Transverse colon (tissue), 4 donors: ENCODE measurements around the gene NME9. TPM values are rescaled to one million over a fixed set of nuclear protein-coding genes. Genes with fewer than 3 reads are reported as not detected.

ENCODE experiments used
- DNase-seq: peaks from one replicate; pipeline ENCODE4 v3.0.0-alpha.2; 2019
- H3K27ac ChIP-seq, 4 donors: fragments of 200-600 bp; sonication (generic); 2 replicates each; pipeline ENCODE4 v1.5.1; 2016 to 2018; ENCODE audit warnings: inconsistent platforms in 4 of 4
- H3K27me3 ChIP-seq: fragments of 200-600 bp; sonication (generic); 2 replicates; pipeline ENCODE4 v1.5.1; 2017; ENCODE audit warnings: inconsistent platforms
- H3K36me3 ChIP-seq, 4 donors: fragments of 200-600 bp; sonication (generic); 2 replicates each; pipeline ENCODE4 v1.5.1; 2017 to 2019; ENCODE audit warnings: inconsistent platforms in 4 of 4
- H3K4me1 ChIP-seq, 4 donors: fragments of 200-600 bp; sonication (generic); 2 replicates each; pipeline ENCODE4 v1.5.1; 2017 to 2020; ENCODE audit warnings: inconsistent platforms in 4 of 4
- H3K4me3 ChIP-seq, 4 donors: fragments of 200-600 bp; sonication (generic); 1 replicate in 1 of 4; 2 replicates in 3 of 4; pipeline versions ENCODE4 v1.5.1 to v1.6.1; 2017 to 2019; ENCODE audit warnings: inconsistent platforms in 4 of 4
- H3K9me3 ChIP-seq, 2 donors: fragments of 200-600 bp; sonication (generic); 2 replicates each; pipeline ENCODE4 v1.5.1; 2017 to 2019; ENCODE audit warnings: inconsistent platforms in 2 of 2
- EP300 ChIP-seq: sonication (generic); formaldehyde crosslinking; IDR thresholded peaks from one replicate; pipeline ENCODE4 v1.6.1; 2017; ENCODE audit warnings: antibody characterized with exemption, low read depth
- POLR2A ChIP-seq: fragments of 450-650 bp; IDR thresholded peaks from one replicate; pipeline ENCODE4 v1.6.1; 2016; ENCODE audit warnings: antibody characterized with exemption, mild to moderate bottlenecking, moderate library complexity
- POLR2AphosphoS5 ChIP-seq, 3 donors: sonication (generic); formaldehyde crosslinking; IDR thresholded peaks; one replicate each; pipeline ENCODE4 v1.6.1; 2016; ENCODE audit warnings: antibody characterized with exemption in 3 of 3
- WGBS, 2 donors: methylation state at CpG; one replicate each; pipeline ENCODE4 v1.1.5; 2018; ENCODE audit warnings: low coverage in 1 of 2; 5-methylcytosine and 5-hydroxymethylcytosine counted together
- in situ Hi-C, 4 donors: fragments of 200-750 bp; cut with MboI; loops; one replicate each; pipeline versions ENCODE4 v1.15.0 to v1.15.1; 2017; ENCODE audit warnings: low sequenced_read_pairs in 3 of 4, low pct_ligation_motif_present in 1 of 4, low pct_unique_long_range_greater_than_20kb in 1 of 4
- intact Hi-C: fragments of 100-400 bp; cut with DNase I; formaldehyde crosslinking; loops from one replicate; pipeline ENCODE4 v1.15.1; 2023; ENCODE audit warnings: low total_unique reads
- total RNA-seq, 4 donors: library from RNA; depleted of rRNA; stranded (reverse); fragments of >200 nt; gene quantifications; one replicate each; pipeline ENCODE4 v1.1.0, GENCODE V29; 2016
- TF ChIP-seq, protein P1 (sequence below), 5 experiments: fragments of 200-600 bp in 3 of 5; fragments of 450-650 bp in 2 of 5; sonication (generic) in 3 of 5; IDR thresholded peaks; 1 replicate in 2 of 5; 2 replicates in 3 of 5; pipeline ENCODE4 v1.5.1; 2016 to 2017; ENCODE audit warnings: antibody characterized with exemption in 5 of 5, inconsistent platforms in 3 of 5, mild to moderate bottlenecking in 2 of 5, moderate library complexity in 1 of 5

The NME9 gene
- total RNA-seq, 4 donors from 2014 or later = not detected

DNA sequence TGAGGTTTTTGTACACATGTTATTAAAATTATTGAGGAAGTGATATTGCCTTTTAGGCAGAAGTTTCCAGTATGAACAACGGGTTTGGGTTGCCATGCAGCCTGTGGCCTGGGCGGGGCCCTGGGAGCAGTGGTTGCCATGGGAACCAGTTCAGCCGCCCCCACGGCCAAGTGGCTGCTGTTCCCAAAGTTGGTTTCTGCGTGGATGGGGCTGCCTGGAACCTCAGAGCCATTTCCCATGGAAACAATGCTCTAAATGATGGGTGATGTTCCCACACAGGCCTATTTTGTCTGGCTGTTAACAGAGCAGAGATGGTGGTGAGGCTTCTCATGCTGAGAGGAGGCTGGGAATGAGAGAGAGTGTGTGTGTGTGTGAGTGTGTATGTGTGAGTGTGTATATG, 38.3 kb upstream of the NME9 start:
- DNase-seq = peak; percentile 26
- no peak overlapping the region for H3K27ac ChIP-seq
- H3K4me3 ChIP-seq = no peak overlapping the region
- no peaks in the 10 kb centered on the region for H3K36me3 ChIP-seq
- in situ Hi-C loops = no loop called here
- no peaks in the 10 kb centered on the region for H3K27me3 ChIP-seq
- intact Hi-C loops = no loop called here
- 28% methylated on average over 5 of the region's 5 CpGs; no CpG with 5 or more reads in 1 of the 2 donors for WGBS, 2 donors
- TF ChIP-seq EP300 (no peak), POLR2AphosphoS5 (IDR thresholded peaks at IDR 0.05) (no peak), POLR2A (no peak)
- TF ChIP-seq, protein P1, sequence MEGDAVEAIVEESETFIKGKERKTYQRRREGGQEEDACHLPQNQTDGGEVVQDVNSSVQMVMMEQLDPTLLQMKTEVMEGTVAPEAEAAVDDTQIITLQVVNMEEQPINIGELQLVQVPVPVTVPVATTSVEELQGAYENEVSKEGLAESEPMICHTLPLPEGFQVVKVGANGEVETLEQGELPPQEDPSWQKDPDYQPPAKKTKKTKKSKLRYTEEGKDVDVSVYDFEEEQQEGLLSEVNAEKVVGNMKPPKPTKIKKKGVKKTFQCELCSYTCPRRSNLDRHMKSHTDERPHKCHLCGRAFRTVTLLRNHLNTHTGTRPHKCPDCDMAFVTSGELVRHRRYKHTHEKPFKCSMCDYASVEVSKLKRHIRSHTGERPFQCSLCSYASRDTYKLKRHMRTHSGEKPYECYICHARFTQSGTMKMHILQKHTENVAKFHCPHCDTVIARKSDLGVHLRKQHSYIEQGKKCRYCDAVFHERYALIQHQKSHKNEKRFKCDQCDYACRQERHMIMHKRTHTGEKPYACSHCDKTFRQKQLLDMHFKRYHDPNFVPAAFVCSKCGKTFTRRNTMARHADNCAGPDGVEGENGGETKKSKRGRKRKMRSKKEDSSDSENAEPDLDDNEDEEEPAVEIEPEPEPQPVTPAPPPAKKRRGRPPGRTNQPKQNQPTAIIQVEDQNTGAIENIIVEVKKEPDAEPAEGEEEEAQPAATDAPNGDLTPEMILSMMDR (IDR thresholded peaks at IDR 0.05) = no peak
- H3K4me1 ChIP-seq = no peaks in the 10 kb centered on the region
- H3K9me3 ChIP-seq = no peaks in the 10 kb centered on the region

DNA sequence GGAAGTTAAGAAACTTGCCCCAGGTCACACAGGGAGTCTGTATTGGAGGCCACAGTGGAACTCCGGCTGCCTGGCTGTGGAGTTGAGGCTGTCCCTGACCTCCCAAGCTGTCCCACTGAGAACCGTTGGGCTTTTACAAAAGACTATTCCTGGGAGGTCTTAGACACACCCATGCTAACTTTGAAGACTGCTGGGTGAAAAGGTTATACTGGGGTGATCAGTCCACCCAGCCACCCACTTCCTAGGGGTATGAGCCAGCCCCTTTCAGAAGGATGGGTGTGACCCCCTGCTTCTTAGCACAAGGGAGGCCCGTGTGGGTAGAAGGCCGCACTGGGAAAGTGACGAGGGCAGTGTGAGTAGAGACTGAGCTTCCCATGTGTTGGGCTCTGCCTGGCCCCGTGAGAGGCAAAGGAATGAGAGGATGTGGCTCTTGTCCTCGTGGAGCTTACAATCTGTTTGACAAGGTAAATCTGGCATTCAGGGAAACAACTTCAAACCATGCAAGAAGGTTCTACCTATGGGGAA, 37.7 kb upstream of the NME9 start:
- WGBS, 2 donors = 60 to 84% methylated on average over 2 to 7 of the region's 7 CpGs
- intact Hi-C loops (no loop called here), in situ Hi-C loops (no loop called here)
- no peaks in the 10 kb centered on the region for H3K36me3 ChIP-seq
- H3K27me3 ChIP-seq = no peaks in the 10 kb centered on the region
- no peak overlapping the region for H3K4me3 ChIP-seq
- DNase-seq = no peak
- H3K9me3 ChIP-seq = no peaks in the 10 kb centered on the region
- H3K4me1 ChIP-seq = no peaks in the 10 kb centered on the region
- H3K27ac ChIP-seq = no peak overlapping the region
- TF ChIP-seq, protein P1 (IDR thresholded peaks at IDR 0.05) = no peak
- TF ChIP-seq POLR2A = no peak
- no peak for TF ChIP-seq EP300
- TF ChIP-seq POLR2AphosphoS5 (IDR thresholded peaks at IDR 0.05) = no peak

DNA sequence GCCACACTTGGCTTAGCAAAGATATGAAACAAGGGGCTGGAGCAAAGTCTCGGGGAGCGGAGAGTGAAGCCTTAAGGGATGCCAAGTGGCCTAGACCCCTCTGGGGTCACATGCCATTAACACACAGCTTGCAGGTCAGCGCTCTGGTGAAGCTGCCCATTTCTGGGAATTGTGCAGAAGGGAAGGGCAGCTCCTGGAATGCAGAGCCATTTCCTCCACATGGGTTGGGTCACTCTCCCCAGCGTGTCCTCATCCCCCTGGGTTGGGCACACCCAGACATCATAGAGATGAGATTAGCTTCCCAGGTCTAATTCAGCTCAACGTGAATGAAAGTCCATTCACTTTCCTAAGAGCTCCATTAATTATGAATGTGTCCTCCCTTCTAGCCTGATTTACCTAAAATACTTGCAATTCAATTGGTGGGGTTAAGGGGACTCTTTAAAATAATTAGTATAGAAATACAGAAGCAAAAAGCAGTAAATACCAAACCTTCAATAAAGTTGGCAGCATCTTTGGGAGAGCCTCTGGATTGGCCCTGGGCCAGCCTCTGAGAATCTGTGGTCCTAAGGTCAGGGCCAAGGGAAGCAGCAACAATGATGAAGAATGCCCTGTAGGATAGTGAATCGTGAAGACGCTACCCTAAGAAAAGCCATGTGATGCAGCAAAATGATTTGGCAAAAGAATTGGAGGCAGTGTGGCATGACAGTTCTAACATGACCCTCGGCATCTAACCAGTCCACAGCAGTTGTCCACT, 36.5 kb upstream of the NME9 start:
- H3K4me3 ChIP-seq = no peak overlapping the region
- in situ Hi-C loops (no loop called here), intact Hi-C loops (no loop called here)
- no peak for DNase-seq
- no peaks in the 10 kb centered on the region for H3K9me3 ChIP-seq
- WGBS, 2 donors = 67 to 70% methylated on average over 6 to 8 of the region's 8 CpGs
- TF ChIP-seq, protein P1 (IDR thresholded peaks at IDR 0.05) = no peak
- TF ChIP-seq POLR2A = no peak
- no peak for TF ChIP-seq EP300
- no peak for TF ChIP-seq POLR2AphosphoS5 (IDR thresholded peaks at IDR 0.05)
- H3K27ac ChIP-seq = no peak overlapping the region
- no peaks in the 10 kb centered on the region for H3K4me1 ChIP-seq
- H3K27me3 ChIP-seq = no peaks in the 10 kb centered on the region
- H3K36me3 ChIP-seq = no peaks in the 10 kb centered on the region

DNA sequence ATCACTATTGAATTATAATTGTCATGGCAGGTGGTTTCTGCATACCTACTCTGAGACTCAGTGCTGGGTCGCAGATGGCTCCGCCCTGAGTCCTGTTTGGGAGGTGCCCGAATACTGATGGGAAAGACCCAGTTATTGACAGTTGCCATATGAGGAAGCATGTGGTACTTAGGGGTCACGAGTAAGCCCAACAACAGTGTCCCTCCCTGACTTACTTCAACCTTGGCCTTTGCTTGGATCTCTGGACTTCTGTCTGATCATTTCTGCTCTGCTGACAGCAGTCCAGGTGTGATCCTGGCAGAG, 35.6 kb upstream of the NME9 start:
- TF ChIP-seq POLR2A (no peak), POLR2AphosphoS5 (IDR thresholded peaks at IDR 0.05) (no peak), EP300 (no peak)
- TF ChIP-seq, protein P1 (IDR thresholded peaks at IDR 0.05) = no peak
- in situ Hi-C loops (no loop called here), intact Hi-C loops (no loop called here)
- Histone ChIP-seq H3K36me3 (no peaks in the 10 kb centered on the region), H3K4me3 (no peak overlapping the region), H3K9me3 (no peaks in the 10 kb centered on the region), H3K27ac (no peak overlapping the region), H3K27me3 (no peaks in the 10 kb centered on the region), H3K4me1 (no peaks in the 10 kb centered on the region)
- DNase-seq = no peak
- WGBS, 2 donors = 95% methylated on average over 4 of the region's 4 CpGs; no CpG with 5 or more reads in 1 of the 2 donors
